ENCODE results near the gene CFAP251. TPM values are rescaled to one million over a fixed set of nuclear protein-coding genes. Genes with fewer than 3 reads are reported as not detected.

CFAP251 gene
- total RNA-seq, 1 experiment from 2014 or later: 3.2 TPM

DNA sequence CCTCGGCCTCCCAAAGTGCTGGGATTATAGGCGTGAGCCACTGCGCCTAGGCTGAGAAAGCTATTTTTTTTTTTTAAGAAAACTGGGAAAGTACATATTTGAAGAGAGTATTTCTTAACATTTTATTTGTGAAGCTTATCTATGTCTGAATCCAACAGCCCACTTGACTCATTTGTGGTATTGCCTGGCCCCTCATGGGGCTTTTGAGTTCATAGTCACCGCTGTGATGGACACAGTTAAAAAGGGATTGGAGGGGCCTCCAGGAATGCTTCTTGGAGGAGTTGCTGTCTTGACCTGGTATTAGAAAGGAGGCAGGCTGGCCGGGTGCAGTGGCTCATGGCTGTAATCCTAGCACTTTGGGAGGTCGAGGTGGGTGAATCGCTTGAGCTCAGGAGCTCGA lies 129.8 kb downstream of the CFAP251 start:
- DNase-seq (no peak), ATAC-seq (no peak)
- ChIA-PET CTCF (no interaction called here), POLR2A (ENCODE audit: unreplicated experiment) (no interaction called here)
- Histone ChIP-seq H2AFZ (ENCODE audit: low read length) (no peak overlapping the region), H3K4me2 (ENCODE audit: low read length) (no peak overlapping the region), H3K9me2 (replicated peaks; ENCODE audit: low read length) (no peaks in the 10 kb centered on the region), H3K36me3 (ENCODE audit: low read depth, low read length) (peaks cover 13% of the 10 kb centered on the region; the same call in 1 of the 2 replicates), H3F3A (ENCODE audit: low read length, unreplicated experiment) (no peaks in the 10 kb centered on the region), H3K27ac (ENCODE audit: low read length) (no peak overlapping the region), H3K27me3 (ENCODE audit: low read length) (no peaks in the 10 kb centered on the region), H3K79me2 (ENCODE audit: low read length) (no peaks in the 10 kb centered on the region), H3K9me3 (ENCODE audit: low read length) (no peaks in the 10 kb centered on the region), H3K4me3 (ENCODE audit: low read length) (no peak overlapping the region), H4K20me1 (ENCODE audit: low read length) (no peaks in the 10 kb centered on the region), H3K9ac (ENCODE audit: low read length) (no peak overlapping the region), H3K4me1 (ENCODE audit: insufficient read depth, low read length) (no peaks in the 10 kb centered on the region)
- intact Hi-C loops (cut with micrococcal nuclease): no loop called here
- BruUV-seq (replicated peaks): no TSS peak
- TF ChIP-seq, protein P1, sequence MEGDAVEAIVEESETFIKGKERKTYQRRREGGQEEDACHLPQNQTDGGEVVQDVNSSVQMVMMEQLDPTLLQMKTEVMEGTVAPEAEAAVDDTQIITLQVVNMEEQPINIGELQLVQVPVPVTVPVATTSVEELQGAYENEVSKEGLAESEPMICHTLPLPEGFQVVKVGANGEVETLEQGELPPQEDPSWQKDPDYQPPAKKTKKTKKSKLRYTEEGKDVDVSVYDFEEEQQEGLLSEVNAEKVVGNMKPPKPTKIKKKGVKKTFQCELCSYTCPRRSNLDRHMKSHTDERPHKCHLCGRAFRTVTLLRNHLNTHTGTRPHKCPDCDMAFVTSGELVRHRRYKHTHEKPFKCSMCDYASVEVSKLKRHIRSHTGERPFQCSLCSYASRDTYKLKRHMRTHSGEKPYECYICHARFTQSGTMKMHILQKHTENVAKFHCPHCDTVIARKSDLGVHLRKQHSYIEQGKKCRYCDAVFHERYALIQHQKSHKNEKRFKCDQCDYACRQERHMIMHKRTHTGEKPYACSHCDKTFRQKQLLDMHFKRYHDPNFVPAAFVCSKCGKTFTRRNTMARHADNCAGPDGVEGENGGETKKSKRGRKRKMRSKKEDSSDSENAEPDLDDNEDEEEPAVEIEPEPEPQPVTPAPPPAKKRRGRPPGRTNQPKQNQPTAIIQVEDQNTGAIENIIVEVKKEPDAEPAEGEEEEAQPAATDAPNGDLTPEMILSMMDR (conservative IDR thresholded peaks at IDR 0.05; ENCODE audit: low read depth, low read length): no peak
- no peak for TF ChIP-seq EZH2 (IDR thresholded peaks at IDR 0.05; ENCODE audit: low read length, unreplicated experiment)
- no peak for TF ChIP-seq EZH2phosphoT487 (IDR thresholded peaks at IDR 0.05; ENCODE audit: borderline replicate concordance, low read length)

DNA sequence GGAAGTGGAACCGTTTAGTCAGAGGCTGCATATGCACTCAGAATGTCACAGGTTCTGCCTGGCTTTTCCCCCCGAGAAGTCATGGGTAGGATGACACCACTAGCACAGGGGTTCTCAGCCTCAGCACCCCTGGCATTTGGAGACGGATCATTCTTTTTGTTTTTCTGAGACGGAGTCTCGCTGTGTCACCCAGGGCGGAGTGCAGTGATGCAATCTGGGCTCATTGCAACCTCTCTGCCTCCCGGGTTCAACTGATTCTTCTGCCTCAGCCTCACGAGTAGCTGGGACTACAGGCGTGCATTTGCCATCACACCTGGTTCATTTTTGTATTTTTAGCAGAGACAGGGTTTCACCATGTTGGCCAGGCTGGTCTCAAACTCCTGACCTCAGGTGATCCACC lies 131.4 kb downstream of the CFAP251 start:
- no peak overlapping the region for H3K4me2 ChIP-seq (ENCODE audit: low read length)
- no peaks in the 10 kb centered on the region for H3K9me3 ChIP-seq (ENCODE audit: low read length)
- TF ChIP-seq, protein P1 (conservative IDR thresholded peaks at IDR 0.05; ENCODE audit: low read depth, low read length): no peak
- TF ChIP-seq EZH2phosphoT487 (IDR thresholded peaks at IDR 0.05; ENCODE audit: borderline replicate concordance, low read length) (no peak), EZH2 (IDR thresholded peaks at IDR 0.05; ENCODE audit: low read length, unreplicated experiment) (no peak)
- intact Hi-C loops (cut with micrococcal nuclease): no loop called here
- ChIA-PET CTCF (no interaction called here), POLR2A (ENCODE audit: unreplicated experiment) (no interaction called here)
- DNase-seq: no peak
- BruUV-seq (replicated peaks): no TSS peak
- peaks cover 12% of the 10 kb centered on the region; the same call in 1 of the 2 replicates for H3K36me3 ChIP-seq (ENCODE audit: low read depth, low read length)
- H3F3A ChIP-seq (ENCODE audit: low read length, unreplicated experiment): no peaks in the 10 kb centered on the region
- no peak overlapping the region for H3K9ac ChIP-seq (ENCODE audit: low read length)
- no peaks in the 10 kb centered on the region for H3K4me1 ChIP-seq (ENCODE audit: insufficient read depth, low read length)
- H3K27ac ChIP-seq (ENCODE audit: low read length): no peak overlapping the region
- H3K4me3 ChIP-seq (ENCODE audit: low read length): no peak overlapping the region
- no peaks in the 10 kb centered on the region for H3K9me2 ChIP-seq (replicated peaks; ENCODE audit: low read length)
- H4K20me1 ChIP-seq (ENCODE audit: low read length): no peaks in the 10 kb centered on the region
- no peak for ATAC-seq
- no peak overlapping the region for H2AFZ ChIP-seq (ENCODE audit: low read length)
- no peaks in the 10 kb centered on the region for H3K79me2 ChIP-seq (ENCODE audit: low read length)
- no peaks in the 10 kb centered on the region for H3K27me3 ChIP-seq (ENCODE audit: low read length)

DNA sequence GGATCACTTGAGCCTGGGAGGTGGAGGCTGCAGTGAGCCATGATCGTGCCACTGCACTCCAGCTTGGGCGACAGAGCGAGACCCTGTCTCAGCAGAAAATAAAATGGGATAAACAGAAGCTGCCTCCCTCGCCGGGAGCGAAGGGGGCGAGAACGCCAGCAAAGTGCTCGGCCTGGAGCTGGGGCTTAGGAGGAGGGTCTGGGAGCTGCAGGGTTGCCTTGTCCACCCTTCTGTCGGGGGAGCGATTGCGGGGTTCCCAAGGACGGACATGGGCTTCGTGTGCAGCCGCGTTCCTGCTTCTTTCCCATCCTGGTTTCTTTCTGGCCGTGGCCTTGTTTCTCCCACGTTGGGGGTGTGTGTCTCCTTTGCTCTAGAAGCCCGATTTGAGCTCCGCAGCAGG lies 132.3 kb downstream of the CFAP251 start:
- DNase-seq: no peak
- CTCF ChIA-PET: no interaction called here
- intact Hi-C loops (cut with micrococcal nuclease): no loop called here
- Histone ChIP-seq H3K9me2 (replicated peaks; ENCODE audit: low read length) (no peaks in the 10 kb centered on the region), H4K20me1 (ENCODE audit: low read length) (no peaks in the 10 kb centered on the region), H3K27me3 (ENCODE audit: low read length) (no peaks in the 10 kb centered on the region), H3K4me2 (ENCODE audit: low read length) (no peak overlapping the region), H3K36me3 (ENCODE audit: low read depth, low read length) (peaks cover 18% of the 10 kb centered on the region), H3F3A (ENCODE audit: low read length, unreplicated experiment) (no peaks in the 10 kb centered on the region), H3K9ac (ENCODE audit: low read length) (no peak overlapping the region), H3K4me1 (ENCODE audit: insufficient read depth, low read length) (no peaks in the 10 kb centered on the region), H3K79me2 (ENCODE audit: low read length) (no peaks in the 10 kb centered on the region), H3K9me3 (ENCODE audit: low read length) (no peaks in the 10 kb centered on the region), H2AFZ (ENCODE audit: low read length) (no peak overlapping the region), H3K4me3 (ENCODE audit: low read length) (no peak overlapping the region), H3K27ac (ENCODE audit: low read length) (no peak overlapping the region)
- no TSS peak for BruUV-seq (replicated peaks)
- TF ChIP-seq, protein P1 (conservative IDR thresholded peaks at IDR 0.05; ENCODE audit: low read depth, low read length): no peak
- TF ChIP-seq EZH2 (IDR thresholded peaks at IDR 0.05; ENCODE audit: low read length, unreplicated experiment) (no peak), EZH2phosphoT487 (IDR thresholded peaks at IDR 0.05; ENCODE audit: borderline replicate concordance, low read length) (no peak)
- ATAC-seq: no peak
- POLR2A ChIA-PET (ENCODE audit: unreplicated experiment): no interaction called here
